ENCODE results near the gene CNTNAP2.
A peak's percentile ranks its signal among the peaks of the same experiment; 100 is the strongest.

CNTNAP2 gene

DNA sequence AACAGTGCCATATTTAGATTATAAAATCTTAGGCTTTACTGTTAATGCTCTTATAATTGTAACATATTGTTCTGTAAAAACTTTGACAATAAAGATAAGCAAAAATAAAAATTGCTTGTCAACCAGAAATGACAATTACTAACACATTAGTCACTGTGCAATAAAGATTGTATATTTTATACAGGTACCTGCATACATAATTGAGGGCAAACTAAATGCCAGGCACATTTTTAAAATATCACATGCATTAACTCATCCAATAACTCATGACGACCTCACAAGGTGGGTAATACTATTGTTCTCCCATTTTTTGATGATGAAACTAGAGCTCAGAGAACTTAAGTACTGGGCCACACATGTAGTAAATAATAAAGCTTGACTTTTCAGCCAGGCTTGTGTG is 1453.8 kb downstream of the CNTNAP2 start:
- Histone ChIP-seq H3K4me2 (ENCODE audit: low read length) (no peak overlapping the region), H3K36me3 (ENCODE audit: control insufficient read depth in 1 of 2, insufficient read depth in 2 of 2, low read length in 2 of 2) (no peaks in the 10 kb centered on the region), H2BK120ac (ENCODE audit: insufficient read depth, low read length, poor library complexity) (no peak overlapping the region), H2BK5ac (ENCODE audit: low read depth, low read length, poor library complexity) (no peak overlapping the region), H3K79me2 (ENCODE audit: control insufficient read depth, insufficient read depth, low read length, poor library complexity) (no peaks in the 10 kb centered on the region), H3K4ac (ENCODE audit: low read depth, low read length) (no peak overlapping the region), H4K12ac (ENCODE audit: low read depth, low read length) (no peak overlapping the region), H3K14ac (ENCODE audit: low read length) (no peak overlapping the region), H3K9me3 (ENCODE audit: insufficient read depth, low read depth, low read length) (no peaks in the 10 kb centered on the region), H3K27ac (ENCODE audit: low read depth, low read length) (no peak overlapping the region), H2AK5ac (ENCODE audit: low read length) (no peak overlapping the region), H2AFZ (ENCODE audit: insufficient read depth, low read length, poor library complexity) (no peak overlapping the region), H3K79me1 (ENCODE audit: low read length) (no peaks in the 10 kb centered on the region), H4K91ac (ENCODE audit: low read depth, low read length) (no peak overlapping the region), H3K9ac (ENCODE audit: low read length) (no peak overlapping the region), H2BK12ac (ENCODE audit: low read length) (no peak overlapping the region), H3K27me3 (ENCODE audit: insufficient read depth, low read length) (no peaks in the 10 kb centered on the region), H3K4me1 (ENCODE audit: control insufficient read depth in 1 of 2, insufficient read depth in 2 of 2, low read length in 2 of 2) (no peaks in the 10 kb centered on the region), H4K8ac (ENCODE audit: low read depth, low read length) (no peak overlapping the region), H3K23ac (ENCODE audit: low read length) (no peak overlapping the region), H3K18ac (ENCODE audit: low read length) (no peak overlapping the region), H3K4me3 (ENCODE audit: low read depth, low read length) (no peak overlapping the region)
- no CpG with 5 or more reads among the region's 1 CpG for WGBS (ENCODE audit: extremely low coverage, insufficient coverage, insufficient read length)
- peak; percentile 4 to 59 for DNase-seq

DNA sequence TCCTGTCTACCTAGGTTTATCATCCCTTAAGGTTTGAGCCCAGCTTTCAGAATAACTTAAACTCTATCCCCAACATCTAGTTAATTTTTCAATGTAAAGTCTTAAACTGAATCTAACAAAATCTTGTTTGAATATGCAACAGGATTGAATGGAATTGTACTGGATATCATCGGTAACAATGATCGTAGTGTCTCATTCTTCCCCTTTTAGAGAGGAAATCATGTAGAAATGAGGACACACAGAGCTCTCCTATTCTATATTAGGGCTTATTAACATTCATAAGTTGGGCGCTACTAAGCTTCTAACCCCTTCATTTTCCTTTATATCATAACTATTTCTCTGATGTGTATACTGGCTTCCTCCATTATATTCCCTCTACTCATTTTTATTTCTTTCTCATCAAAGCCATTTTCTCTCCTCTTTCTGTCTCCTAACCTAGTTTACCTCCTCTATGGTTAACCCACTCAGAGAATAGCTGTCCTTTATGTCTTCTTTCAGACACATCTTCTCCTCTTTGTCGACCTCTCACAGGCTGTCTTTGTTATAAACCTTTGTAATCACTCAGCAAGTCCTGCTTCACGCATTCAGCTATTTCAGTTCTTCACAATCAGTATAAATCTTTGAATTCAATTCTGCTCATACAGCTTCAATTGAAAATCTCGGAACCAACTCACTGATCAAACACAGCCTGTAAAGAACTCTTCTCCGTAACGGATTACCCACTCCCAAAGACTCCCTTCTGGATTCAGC is 1455.0 kb downstream of the CNTNAP2 start:
- H4K8ac ChIP-seq (ENCODE audit: low read depth, low read length) = no peak overlapping the region

DNA sequence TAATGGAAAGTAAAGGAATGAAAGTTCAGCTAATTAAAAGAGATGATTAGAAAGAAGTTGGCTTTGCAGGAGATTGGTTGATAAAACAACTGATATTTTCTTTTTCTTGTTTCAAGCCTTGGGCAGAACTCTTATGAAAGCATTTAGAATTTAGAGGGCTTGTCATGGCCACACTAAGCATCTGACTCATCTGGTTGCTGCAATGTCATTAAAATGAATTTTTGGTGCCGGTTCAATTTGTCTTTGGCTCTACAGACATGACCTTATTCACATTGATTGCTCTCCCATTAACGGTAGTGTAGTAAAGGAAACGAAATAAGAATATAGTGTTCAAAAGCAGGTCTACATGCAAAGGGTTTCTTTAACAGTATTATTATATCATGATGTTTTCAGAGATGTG is 1461.6 kb downstream of the CNTNAP2 start:
- no peak overlapping the region for H3K4ac ChIP-seq (ENCODE audit: low read depth, low read length)
- no peaks in the 10 kb centered on the region for H3K4me1 ChIP-seq (ENCODE audit: control insufficient read depth in 1 of 2, insufficient read depth in 2 of 2, low read length in 2 of 2)
- no peak overlapping the region for H2BK5ac ChIP-seq (ENCODE audit: low read depth, low read length, poor library complexity)
- no peak for DNase-seq
- H3K27me3 ChIP-seq (ENCODE audit: insufficient read depth, low read length) = no peaks in the 10 kb centered on the region
- H3K4me3 ChIP-seq (ENCODE audit: low read depth, low read length) = no peak overlapping the region
- H4K91ac ChIP-seq (ENCODE audit: low read depth, low read length) = no peak overlapping the region
- no peak overlapping the region for H4K8ac ChIP-seq (ENCODE audit: low read depth, low read length)
- no peaks in the 10 kb centered on the region for H3K9me3 ChIP-seq (ENCODE audit: insufficient read depth, low read depth, low read length)
- H3K4me2 ChIP-seq (ENCODE audit: low read length) = no peak overlapping the region
- no peak overlapping the region for H2AK5ac ChIP-seq (ENCODE audit: low read length)
- no peak overlapping the region for H3K27ac ChIP-seq (ENCODE audit: low read depth, low read length)
- H3K36me3 ChIP-seq (ENCODE audit: control insufficient read depth in 1 of 2, insufficient read depth in 2 of 2, low read length in 2 of 2) = no peaks in the 10 kb centered on the region
- no peak overlapping the region for H4K12ac ChIP-seq (ENCODE audit: low read depth, low read length)
- H2BK120ac ChIP-seq (ENCODE audit: insufficient read depth, low read length, poor library complexity) = no peak overlapping the region
- WGBS (ENCODE audit: extremely low coverage, insufficient coverage, insufficient read length) = no CpG with 5 or more reads among the region's 3 CpGs
- H2AFZ ChIP-seq (ENCODE audit: insufficient read depth, low read length, poor library complexity) = no peak overlapping the region
- H2BK12ac ChIP-seq (ENCODE audit: low read length) = no peak overlapping the region
- no peak overlapping the region for H3K9ac ChIP-seq (ENCODE audit: low read length)
- no peaks in the 10 kb centered on the region for H3K79me1 ChIP-seq (ENCODE audit: low read length)
- no peak overlapping the region for H3K18ac ChIP-seq (ENCODE audit: low read length)
- H3K14ac ChIP-seq (ENCODE audit: low read length) = no peak overlapping the region
- no peak overlapping the region for H3K23ac ChIP-seq (ENCODE audit: low read length)
- H3K79me2 ChIP-seq (ENCODE audit: control insufficient read depth, insufficient read depth, low read length, poor library complexity) = no peaks in the 10 kb centered on the region

More for the DNA sequence above, 1455.0 kb downstream of the CNTNAP2 start:
- H3K4me2 ChIP-seq (ENCODE audit: low read length) = no peak overlapping the region
- no peak overlapping the region for H2BK12ac ChIP-seq (ENCODE audit: low read length)
- no peak overlapping the region for H3K4me3 ChIP-seq (ENCODE audit: low read depth, low read length)
- H3K4ac ChIP-seq (ENCODE audit: low read depth, low read length) = no peak overlapping the region
- no peak overlapping the region for H2AFZ ChIP-seq (ENCODE audit: insufficient read depth, low read length, poor library complexity)
- H4K12ac ChIP-seq (ENCODE audit: low read depth, low read length) = no peak overlapping the region
- no peak overlapping the region for H3K9ac ChIP-seq (ENCODE audit: low read length)
- no peaks in the 10 kb centered on the region for H3K27me3 ChIP-seq (ENCODE audit: insufficient read depth, low read length)
- H3K79me2 ChIP-seq (ENCODE audit: control insufficient read depth, insufficient read depth, low read length, poor library complexity) = no peaks in the 10 kb centered on the region
- H2BK120ac ChIP-seq (ENCODE audit: insufficient read depth, low read length, poor library complexity) = no peak overlapping the region
- WGBS (ENCODE audit: extremely low coverage, insufficient coverage, insufficient read length) = no CpG with 5 or more reads among the region's 8 CpGs
- no peaks in the 10 kb centered on the region for H3K36me3 ChIP-seq (ENCODE audit: control insufficient read depth in 1 of 2, insufficient read depth in 2 of 2, low read length in 2 of 2)
- H3K14ac ChIP-seq (ENCODE audit: low read length) = no peak overlapping the region
- H3K23ac ChIP-seq (ENCODE audit: low read length) = no peak overlapping the region
- no peaks in the 10 kb centered on the region for H3K9me3 ChIP-seq (ENCODE audit: insufficient read depth, low read depth, low read length)
- no peak overlapping the region for H3K18ac ChIP-seq (ENCODE audit: low read length)
- no peak for DNase-seq
- H3K27ac ChIP-seq (ENCODE audit: low read depth, low read length) = no peak overlapping the region
- H3K79me1 ChIP-seq (ENCODE audit: low read length) = no peaks in the 10 kb centered on the region
- no peak overlapping the region for H2AK5ac ChIP-seq (ENCODE audit: low read length)
- no peak overlapping the region for H2BK5ac ChIP-seq (ENCODE audit: low read depth, low read length, poor library complexity)
- H4K91ac ChIP-seq (ENCODE audit: low read depth, low read length) = no peak overlapping the region
- H3K4me1 ChIP-seq (ENCODE audit: control insufficient read depth in 1 of 2, insufficient read depth in 2 of 2, low read length in 2 of 2) = no peaks in the 10 kb centered on the region

DNA sequence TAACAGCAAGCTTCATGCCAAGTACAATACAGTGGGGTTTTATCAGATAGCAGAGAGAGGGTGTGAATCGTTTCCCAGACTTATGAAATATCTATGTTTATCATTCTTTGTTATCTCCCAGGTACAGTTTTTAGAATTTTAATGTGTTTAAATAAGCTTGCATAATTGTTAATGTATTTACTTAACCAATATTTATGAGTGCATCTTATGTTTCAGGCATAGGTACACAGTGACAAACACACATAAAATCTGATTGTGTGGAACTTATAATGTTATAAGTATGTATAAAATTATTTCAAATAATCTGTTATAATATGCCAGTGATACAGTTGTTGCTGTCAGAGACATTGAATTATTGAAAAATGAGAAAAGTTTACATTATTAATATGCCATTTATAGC is 1462.5 kb downstream of the CNTNAP2 start:
- Histone ChIP-seq H3K4me3 (ENCODE audit: low read depth, low read length) (no peak overlapping the region), H3K27ac (ENCODE audit: low read depth, low read length) (no peak overlapping the region), H4K91ac (ENCODE audit: low read depth, low read length) (no peak overlapping the region), H3K18ac (ENCODE audit: low read length) (no peak overlapping the region), H3K4me1 (ENCODE audit: control insufficient read depth in 1 of 2, insufficient read depth in 2 of 2, low read length in 2 of 2) (no peaks in the 10 kb centered on the region), H2BK120ac (ENCODE audit: insufficient read depth, low read length, poor library complexity) (no peak overlapping the region), H4K12ac (ENCODE audit: low read depth, low read length) (no peak overlapping the region), H2AFZ (ENCODE audit: insufficient read depth, low read length, poor library complexity) (no peak overlapping the region), H2AK5ac (ENCODE audit: low read length) (no peak overlapping the region), H2BK12ac (ENCODE audit: low read length) (no peak overlapping the region), H3K14ac (ENCODE audit: low read length) (no peak overlapping the region), H4K8ac (ENCODE audit: low read depth, low read length) (no peak overlapping the region), H3K27me3 (ENCODE audit: insufficient read depth, low read length) (no peaks in the 10 kb centered on the region), H3K4ac (ENCODE audit: low read depth, low read length) (no peak overlapping the region), H3K79me2 (ENCODE audit: control insufficient read depth, insufficient read depth, low read length, poor library complexity) (no peaks in the 10 kb centered on the region), H3K9ac (ENCODE audit: low read length) (no peak overlapping the region), H3K36me3 (ENCODE audit: control insufficient read depth in 1 of 2, insufficient read depth in 2 of 2, low read length in 2 of 2) (no peaks in the 10 kb centered on the region), H2BK5ac (ENCODE audit: low read depth, low read length, poor library complexity) (no peak overlapping the region), H3K23ac (ENCODE audit: low read length) (no peak overlapping the region), H3K4me2 (ENCODE audit: low read length) (no peak overlapping the region), H3K9me3 (ENCODE audit: insufficient read depth, low read depth, low read length) (no peaks in the 10 kb centered on the region), H3K79me1 (ENCODE audit: low read length) (no peaks in the 10 kb centered on the region)
- no peak for DNase-seq
- WGBS (ENCODE audit: extremely low coverage, insufficient coverage, insufficient read length) = no CpG with 5 or more reads among the region's 1 CpG
